Cardiac muscle cell (in vitro differentiated cells and primary cell): ENCODE results near the gene SLC27A4. TPM values are rescaled to one million over a fixed set of nuclear protein-coding genes. Genes with fewer than 3 reads are reported as not detected.

Experiments
- DNase-seq, 2 donors: peaks; one replicate each; pipeline versions ENCODE4 v3.0.0 to v3.0.0-alpha.2; 2010 to 2017; ENCODE audit warnings: low read depth in 1 of 2, low spot score in 1 of 2
- H3K27ac ChIP-seq: fragments of 200-600 bp; sonication (generic); 2 replicates; pipeline ENCODE4 v1.5.1; 2016
- H3K27me3 ChIP-seq: fragments of 200-600 bp; sonication (generic); 2 replicates; pipeline ENCODE4 v1.6.0; 2016; ENCODE audit warnings: control low read depth
- H3K36me3 ChIP-seq: fragments of 200-600 bp; sonication (generic); 2 replicates; pipeline ENCODE4 v1.5.1; 2016; ENCODE audit warnings: control low read depth
- H3K4me1 ChIP-seq: fragments of 200-600 bp; sonication (generic); 2 replicates; pipeline ENCODE4 v1.8.1; 2017; ENCODE audit warnings: low read depth, mild to moderate bottlenecking, mixed run types
- H3K4me3 ChIP-seq: fragments of 200-600 bp; sonication (generic); 2 replicates; pipeline ENCODE4 v1.5.1; 2016; ENCODE audit warnings: mild to moderate bottlenecking
- H3K9me3 ChIP-seq: fragments of 200-600 bp; sonication (generic); 2 replicates; pipeline ENCODE4 v1.5.1; 2017; ENCODE audit warnings: low read depth, mild to moderate bottlenecking, control low read depth
- polyA plus RNA-seq: library from polyadenylated mRNA; unstranded; fragments of >200 nt; fragmentation: Nextera tagmentation; extraction: Ambion mirVana; gene quantifications from 2 replicates; pipeline ENCODE4 v1.2.1, GENCODE V29; 2016
- total RNA-seq: library from RNA; depleted of rRNA; stranded (reverse); fragments of >200 nt; gene quantifications from 2 replicates; pipeline ENCODE4 v1.2.3, GENCODE V29; 2016
- TF ChIP-seq, protein P1 (sequence below): IDR thresholded peaks from 2 replicates; pipeline ENCODE4 v1.5.1; 2012; ENCODE audit warnings: low read depth, mild to moderate bottlenecking, low read length

The SLC27A4 gene
- total and polyA plus RNA-seq, 2 experiments from 2014 or later = 16.9 to 17.8 TPM

GRCh38 chr9:128349125-128349524 lies 8.8 kb downstream of the SLC27A4 start:
- H3K27me3 ChIP-seq = no peaks in the 10 kb centered on the region
- peaks cover 24% of the 10 kb centered on the region for H3K36me3 ChIP-seq
- no peak for DNase-seq
- no peak overlapping the region for H3K27ac ChIP-seq
- TF ChIP-seq, protein P1, sequence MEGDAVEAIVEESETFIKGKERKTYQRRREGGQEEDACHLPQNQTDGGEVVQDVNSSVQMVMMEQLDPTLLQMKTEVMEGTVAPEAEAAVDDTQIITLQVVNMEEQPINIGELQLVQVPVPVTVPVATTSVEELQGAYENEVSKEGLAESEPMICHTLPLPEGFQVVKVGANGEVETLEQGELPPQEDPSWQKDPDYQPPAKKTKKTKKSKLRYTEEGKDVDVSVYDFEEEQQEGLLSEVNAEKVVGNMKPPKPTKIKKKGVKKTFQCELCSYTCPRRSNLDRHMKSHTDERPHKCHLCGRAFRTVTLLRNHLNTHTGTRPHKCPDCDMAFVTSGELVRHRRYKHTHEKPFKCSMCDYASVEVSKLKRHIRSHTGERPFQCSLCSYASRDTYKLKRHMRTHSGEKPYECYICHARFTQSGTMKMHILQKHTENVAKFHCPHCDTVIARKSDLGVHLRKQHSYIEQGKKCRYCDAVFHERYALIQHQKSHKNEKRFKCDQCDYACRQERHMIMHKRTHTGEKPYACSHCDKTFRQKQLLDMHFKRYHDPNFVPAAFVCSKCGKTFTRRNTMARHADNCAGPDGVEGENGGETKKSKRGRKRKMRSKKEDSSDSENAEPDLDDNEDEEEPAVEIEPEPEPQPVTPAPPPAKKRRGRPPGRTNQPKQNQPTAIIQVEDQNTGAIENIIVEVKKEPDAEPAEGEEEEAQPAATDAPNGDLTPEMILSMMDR = no peak
- no peaks in the 10 kb centered on the region for H3K9me3 ChIP-seq
- no peak overlapping the region for H3K4me3 ChIP-seq
- no peaks in the 10 kb centered on the region for H3K4me1 ChIP-seq

DNA sequence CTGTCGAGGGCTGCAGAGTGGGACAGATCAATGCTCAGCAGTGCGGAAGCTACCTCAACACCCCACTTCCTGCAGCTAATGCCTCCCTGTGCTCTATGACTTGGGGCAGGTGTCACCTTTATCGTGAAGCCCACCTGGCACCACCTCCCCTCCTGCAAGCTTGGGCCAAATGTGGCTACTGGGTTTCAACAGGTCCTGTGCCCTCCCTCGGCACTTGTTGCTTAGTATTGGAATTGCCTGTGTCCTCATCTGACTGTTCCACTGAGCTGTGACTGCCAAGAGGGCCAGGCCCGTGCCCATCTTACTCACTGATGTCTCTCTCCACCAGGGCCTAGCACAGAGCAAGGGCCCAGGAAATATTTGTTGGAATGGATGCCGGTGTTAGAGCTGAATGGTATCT lies 9.4 kb downstream of the SLC27A4 start:
- Histone ChIP-seq H3K4me3 (no peak overlapping the region), H3K9me3 (no peaks in the 10 kb centered on the region), H3K4me1 (no peaks in the 10 kb centered on the region), H3K27ac (no peak overlapping the region), H3K27me3 (no peaks in the 10 kb centered on the region), H3K36me3 (peaks cover 23% of the 10 kb centered on the region)
- no peak for DNase-seq
- TF ChIP-seq, protein P1 = no peak

DNA sequence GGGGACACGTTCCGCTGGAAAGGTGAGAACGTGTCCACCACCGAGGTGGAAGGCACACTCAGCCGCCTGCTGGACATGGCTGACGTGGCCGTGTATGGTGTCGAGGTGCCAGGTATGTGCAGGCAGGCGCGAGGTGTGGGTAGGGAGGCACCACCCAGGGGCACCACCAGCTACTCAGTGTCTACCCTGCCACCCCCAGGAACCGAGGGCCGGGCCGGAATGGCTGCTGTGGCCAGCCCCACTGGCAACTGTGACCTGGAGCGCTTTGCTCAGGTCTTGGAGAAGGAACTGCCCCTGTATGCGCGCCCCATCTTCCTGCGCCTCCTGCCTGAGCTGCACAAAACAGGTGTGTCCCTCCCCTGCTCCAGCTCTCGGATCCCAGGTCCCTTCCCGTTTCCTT lies 15.1 kb downstream of the SLC27A4 start:
- H3K9me3 ChIP-seq = no peaks in the 10 kb centered on the region
- H3K27me3 ChIP-seq = no peaks in the 10 kb centered on the region
- H3K36me3 ChIP-seq = peaks cover 2% of the 10 kb centered on the region
- H3K4me3 ChIP-seq = no peak overlapping the region
- no peak overlapping the region for H3K27ac ChIP-seq
- H3K4me1 ChIP-seq = no peaks in the 10 kb centered on the region
- DNase-seq = no peak
- TF ChIP-seq, protein P1 = no peak

DNA sequence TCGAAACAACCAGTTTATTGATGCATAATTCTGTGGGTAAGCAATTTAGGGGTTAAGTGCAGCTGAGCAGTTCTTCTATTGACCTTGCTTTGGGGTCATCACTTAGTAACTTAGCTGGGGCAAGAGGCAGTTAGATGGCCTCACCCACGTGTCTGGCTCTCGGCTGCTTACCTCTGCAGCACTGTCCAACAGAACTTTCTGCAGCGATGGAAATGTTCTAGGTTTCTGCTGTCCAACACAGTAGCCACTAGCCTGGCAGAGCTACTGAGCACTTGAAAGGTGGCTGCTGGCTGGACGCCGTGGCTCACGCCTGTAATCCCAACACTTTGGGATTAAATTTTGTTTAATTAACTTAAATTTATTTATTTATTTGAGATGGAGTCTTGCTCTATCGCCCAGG lies 17.8 kb downstream of the SLC27A4 start:
- TF ChIP-seq, protein P1 = no peak
- Histone ChIP-seq H3K4me1 (no peaks in the 10 kb centered on the region), H3K36me3 (peaks cover 2% of the 10 kb centered on the region), H3K27ac (no peak overlapping the region), H3K4me3 (no peak overlapping the region), H3K9me3 (no peaks in the 10 kb centered on the region), H3K27me3 (no peaks in the 10 kb centered on the region)
- DNase-seq = no peak

GRCh38 chr9:128358861-128359260 lies 18.5 kb downstream of the SLC27A4 start:
- peaks cover 2% of the 10 kb centered on the region for H3K36me3 ChIP-seq
- H3K4me1 ChIP-seq = no peaks in the 10 kb centered on the region
- H3K9me3 ChIP-seq = no peaks in the 10 kb centered on the region
- no peak overlapping the region for H3K27ac ChIP-seq
- no peaks in the 10 kb centered on the region for H3K27me3 ChIP-seq
- DNase-seq = no peak
- no peak overlapping the region for H3K4me3 ChIP-seq
- TF ChIP-seq, protein P1 = no peak

DNA sequence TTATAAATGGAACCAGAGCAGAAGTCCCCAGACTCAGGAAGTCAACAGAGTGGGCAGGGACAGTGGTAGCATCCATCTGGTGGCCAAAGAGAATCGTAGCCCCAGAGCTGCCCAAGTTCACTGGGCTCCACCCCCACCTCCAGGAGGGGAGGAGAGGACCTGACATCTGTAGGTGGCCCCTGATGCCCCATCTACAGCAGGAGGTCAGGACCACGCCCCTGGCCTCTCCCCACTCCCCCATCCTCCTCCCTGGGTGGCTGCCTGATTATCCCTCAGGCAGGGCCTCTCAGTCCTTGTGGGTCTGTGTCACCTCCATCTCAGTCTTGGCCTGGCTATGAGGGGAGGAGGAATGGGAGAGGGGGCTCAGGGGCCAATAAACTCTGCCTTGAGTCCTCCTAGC lies 20.5 kb downstream of the SLC27A4 start:
- Histone ChIP-seq H3K27me3 (no peaks in the 10 kb centered on the region), H3K36me3 (no peaks in the 10 kb centered on the region), H3K9me3 (no peaks in the 10 kb centered on the region), H3K27ac (no peak overlapping the region), H3K4me1 (peaks cover 6% of the 10 kb centered on the region), H3K4me3 (no peak overlapping the region)
- TF ChIP-seq, protein P1 = no peak
- DNase-seq = no peak
